PC-3 (cell line): ENCODE measurements around the gene TRAPPC8. TPM values are rescaled to one million over a fixed set of nuclear protein-coding genes. Genes with fewer than 3 reads are reported as not detected.
"Not testable (repeated sequence)": the region's sequence is repeated elsewhere in the genome, so short reads cannot be mapped to it uniquely, and the experiment has no call there.

Experiments
- ATAC-seq: fragments of 200-7000 bp; cut with Tn5 transposase; 2 replicates; pipeline ENCODE4 v1.9.1; 2020; ENCODE audit warnings: mild to moderate bottlenecking, moderate library complexity
- BruUV-seq: library from RNA; stranded (reverse); fragments of 400-500 nt; replicated peaks from 2 replicates; lab custom pipeline; 2021; lab: Mats Ljungman, UMichigan
- CTCF ChIA-PET: fragments of 300-600 bp; sonication (Branson Sonifier 250); formaldehyde crosslinking; loops from one replicate; lab custom pipeline; 2022; ENCODE audit warnings: antibody characterized with exemption; lab: Charles Lee
- POLR2A ChIA-PET: fragments of 300-600 bp; sonication (Branson Sonifier 250); formaldehyde crosslinking; loops from one replicate; lab custom pipeline; 2022; ENCODE audit warnings: antibody characterized with exemption; ENCODE audit not compliant: unreplicated experiment; lab: Charles Lee
- DNase-seq: peaks from one replicate; pipeline ENCODE4 v3.0.0-alpha.2; 2015
- H2AFZ ChIP-seq: fragments of 300-600 bp; sonication (generic); 2 replicates; pipeline ENCODE4 v1.6.0; 2016; ENCODE audit warnings: antibody characterized with exemption, low read length
- H3F3A ChIP-seq: fragments of 300-600 bp; sonication (generic); one replicate; pipeline ENCODE4 v1.6.0; 2017; ENCODE audit warnings: antibody characterized with exemption, low read length, control low read depth, mild to moderate bottlenecking; ENCODE audit not compliant: unreplicated experiment
- H3K27ac ChIP-seq: fragments of 300-600 bp; sonication (generic); 2 replicates; pipeline ENCODE4 v1.5.1; 2016; ENCODE audit warnings: mild to moderate bottlenecking, low read length
- H3K27me3 ChIP-seq: fragments of 300-600 bp; sonication (generic); 2 replicates; pipeline ENCODE4 v1.6.1; 2016; ENCODE audit warnings: low read length, mixed read lengths
- H3K36me3 ChIP-seq: fragments of 300-600 bp; sonication (generic); 2 replicates; pipeline ENCODE4 v1.6.1; 2016; ENCODE audit warnings: low read depth, mixed run types, low read length, mixed read lengths
- H3K4me1 ChIP-seq: fragments of 300-600 bp; sonication (generic); 2 replicates; pipeline ENCODE4 v1.5.1; 2016; ENCODE audit warnings: low read length; ENCODE audit not compliant: insufficient read depth
- H3K4me2 ChIP-seq: fragments of 300-600 bp; sonication (generic); 2 replicates; pipeline ENCODE4 v1.6.0; 2016; ENCODE audit warnings: low read length
- H3K4me3 ChIP-seq: fragments of 300-600 bp; sonication (generic); 2 replicates; pipeline ENCODE4 v1.5.1; 2016; ENCODE audit warnings: mild to moderate bottlenecking, low read length, mixed read lengths
- H3K79me2 ChIP-seq: fragments of 300-600 bp; sonication (generic); 2 replicates; pipeline ENCODE4 v1.6.1; 2017; ENCODE audit warnings: low read length, mixed read lengths
- H3K9ac ChIP-seq: fragments of 300-600 bp; sonication (generic); 2 replicates; pipeline ENCODE4 v1.6.0; 2016; ENCODE audit warnings: mild to moderate bottlenecking, low read length
- H3K9me2 ChIP-seq: fragments of 300-600 bp; sonication (generic); replicated peaks from 2 replicates; pipeline ENCODE4 v1.6.1; 2016; ENCODE audit warnings: mixed run types, low read length, mixed read lengths
- H3K9me3 ChIP-seq: fragments of 300-600 bp; sonication (generic); 2 replicates; pipeline ENCODE4 v1.6.1; 2016; ENCODE audit warnings: low read length, mixed read lengths
- H4K20me1 ChIP-seq: fragments of 300-600 bp; sonication (generic); 2 replicates; pipeline ENCODE4 v1.6.1; 2016; ENCODE audit warnings: low read length, mixed read lengths
- EZH2 ChIP-seq: fragments of 300-600 bp; sonication (generic); IDR thresholded peaks from one replicate; pipeline ENCODE4 v1.6.1; 2017; ENCODE audit warnings: antibody characterized with exemption, mild to moderate bottlenecking, low read length; ENCODE audit not compliant: unreplicated experiment
- EZH2phosphoT487 ChIP-seq: fragments of 300-600 bp; sonication (generic); IDR thresholded peaks from 2 replicates; pipeline ENCODE4 v1.6.1; 2018; ENCODE audit warnings: mild to moderate bottlenecking, antibody characterized with exemption, low read length, borderline replicate concordance
- intact Hi-C: fragments of 100-400 bp; cut with micrococcal nuclease; formaldehyde crosslinking; loops from 2 replicates; pipeline ENCODE4 v1.9.0; 2023
- total RNA-seq: library from RNA; depleted of rRNA; stranded (reverse); fragments of >200 nt; gene quantifications from 2 replicates; pipeline ENCODE4 v1.2.3, GENCODE V29; 2014
- TF ChIP-seq, protein P1 (sequence below): fragments of 300-600 bp; sonication (generic); conservative IDR thresholded peaks from 2 replicates; pipeline ENCODE4 v1.5.1; 2017; ENCODE audit warnings: antibody characterized with exemption, low read depth, mild to moderate bottlenecking, low read length

The TRAPPC8 gene
- total RNA-seq, 1 experiment from 2014 or later = 10.2 TPM

- CTCF ChIA-PET = no interaction called here
- H3K36me3 ChIP-seq = no peaks in the 10 kb centered on the region
- H2AFZ ChIP-seq = no peak overlapping the region
- no peaks in the 10 kb centered on the region for H3K27me3 ChIP-seq
- H3K4me1 ChIP-seq = no peaks in the 10 kb centered on the region
- ATAC-seq (no peak), DNase-seq (no peak)
- no peaks in the 10 kb centered on the region for H3K79me2 ChIP-seq
- no peak overlapping the region for H3K27ac ChIP-seq
- no peaks in the 10 kb centered on the region for H3K9me2 ChIP-seq
- intact Hi-C loops = no loop called here
- no TSS peak for BruUV-seq
- H3K4me2 ChIP-seq = no peak overlapping the region
- no peak for TF ChIP-seq EZH2phosphoT487
- TF ChIP-seq, protein P1, sequence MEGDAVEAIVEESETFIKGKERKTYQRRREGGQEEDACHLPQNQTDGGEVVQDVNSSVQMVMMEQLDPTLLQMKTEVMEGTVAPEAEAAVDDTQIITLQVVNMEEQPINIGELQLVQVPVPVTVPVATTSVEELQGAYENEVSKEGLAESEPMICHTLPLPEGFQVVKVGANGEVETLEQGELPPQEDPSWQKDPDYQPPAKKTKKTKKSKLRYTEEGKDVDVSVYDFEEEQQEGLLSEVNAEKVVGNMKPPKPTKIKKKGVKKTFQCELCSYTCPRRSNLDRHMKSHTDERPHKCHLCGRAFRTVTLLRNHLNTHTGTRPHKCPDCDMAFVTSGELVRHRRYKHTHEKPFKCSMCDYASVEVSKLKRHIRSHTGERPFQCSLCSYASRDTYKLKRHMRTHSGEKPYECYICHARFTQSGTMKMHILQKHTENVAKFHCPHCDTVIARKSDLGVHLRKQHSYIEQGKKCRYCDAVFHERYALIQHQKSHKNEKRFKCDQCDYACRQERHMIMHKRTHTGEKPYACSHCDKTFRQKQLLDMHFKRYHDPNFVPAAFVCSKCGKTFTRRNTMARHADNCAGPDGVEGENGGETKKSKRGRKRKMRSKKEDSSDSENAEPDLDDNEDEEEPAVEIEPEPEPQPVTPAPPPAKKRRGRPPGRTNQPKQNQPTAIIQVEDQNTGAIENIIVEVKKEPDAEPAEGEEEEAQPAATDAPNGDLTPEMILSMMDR = no peak
- no peak for TF ChIP-seq EZH2
- no peaks in the 10 kb centered on the region for H3F3A ChIP-seq
- POLR2A ChIA-PET = no interaction called here
- H4K20me1 ChIP-seq = no peaks in the 10 kb centered on the region
- H3K9ac ChIP-seq = no peak overlapping the region
- H3K9me3 ChIP-seq = no peaks in the 10 kb centered on the region
- no peak overlapping the region for H3K4me3 ChIP-seq
Measured at GRCh38 chr18:31920277-31920676, 22.7 kb downstream of the TRAPPC8 start.

DNA sequence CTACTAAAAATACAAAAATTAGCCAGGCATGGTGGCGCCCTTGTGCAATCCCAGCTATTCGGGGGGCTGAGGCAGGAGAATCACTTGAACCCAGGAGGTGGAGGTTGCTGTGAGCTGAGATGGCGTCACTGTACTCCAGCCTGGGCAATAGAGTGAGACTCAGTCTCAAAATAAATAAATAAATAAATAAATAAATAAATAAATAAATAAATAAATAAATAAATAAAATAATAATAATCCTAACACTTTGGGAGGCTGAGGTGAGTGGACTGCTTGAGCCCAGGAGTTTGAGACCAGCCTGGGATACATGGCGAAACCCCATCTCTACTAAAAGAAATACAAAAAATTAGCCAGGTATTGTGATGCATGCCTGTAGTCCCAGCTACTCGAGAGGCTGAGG, 23.6 kb downstream of the TRAPPC8 start:
- BruUV-seq, H3K79me2 ChIP-seq, H3K9me2 ChIP-seq, ATAC-seq, POLR2A ChIA-PET, H3K4me1 ChIP-seq, intact Hi-C loops, H3K4me3 ChIP-seq, H3K27me3 ChIP-seq, H3F3A ChIP-seq, CTCF ChIA-PET, H4K20me1 ChIP-seq, H3K27ac ChIP-seq, DNase-seq, H2AFZ ChIP-seq, H3K9ac ChIP-seq, H3K9me3 ChIP-seq, H3K36me3 ChIP-seq, H3K4me2 ChIP-seq: not testable (repeated sequence)

GRCh38 chr18:31918733-31919132, 24.2 kb downstream of the TRAPPC8 start:
- no peaks in the 10 kb centered on the region for H3F3A ChIP-seq
- H4K20me1 ChIP-seq = no peaks in the 10 kb centered on the region
- no peak overlapping the region for H3K9ac ChIP-seq
- no peaks in the 10 kb centered on the region for H3K9me2 ChIP-seq
- no peak overlapping the region for H3K27ac ChIP-seq
- intact Hi-C loops = no loop called here
- no TSS peak for BruUV-seq
- H2AFZ ChIP-seq = no peak overlapping the region
- TF ChIP-seq EZH2phosphoT487 (no peak), EZH2 (no peak)
- TF ChIP-seq, protein P1 = no peak
- H3K36me3 ChIP-seq = no peaks in the 10 kb centered on the region
- H3K9me3 ChIP-seq = no peaks in the 10 kb centered on the region
- H3K79me2 ChIP-seq = no peaks in the 10 kb centered on the region
- CTCF ChIA-PET = no interaction called here
- ATAC-seq (no peak), DNase-seq (no peak)
- POLR2A ChIA-PET = no interaction called here
- H3K4me3 ChIP-seq = no peak overlapping the region
- H3K4me1 ChIP-seq = no peaks in the 10 kb centered on the region
- H3K27me3 ChIP-seq = no peaks in the 10 kb centered on the region
- H3K4me2 ChIP-seq = no peak overlapping the region
